OCI-M2 (cell line): ENCODE results near the gene FNDC3A.
"Not testable (repeated sequence)": the region's sequence is repeated elsewhere in the genome, so short reads cannot be mapped to it uniquely, and the experiment has no call there.

ENCODE experiments used
- DNase-seq: peaks from one replicate; lab custom pipeline; 2025; ENCODE audit not compliant: unreplicated experiment; lab: John Stamatoyannopoulos, UW

The FNDC3A gene

DNA sequence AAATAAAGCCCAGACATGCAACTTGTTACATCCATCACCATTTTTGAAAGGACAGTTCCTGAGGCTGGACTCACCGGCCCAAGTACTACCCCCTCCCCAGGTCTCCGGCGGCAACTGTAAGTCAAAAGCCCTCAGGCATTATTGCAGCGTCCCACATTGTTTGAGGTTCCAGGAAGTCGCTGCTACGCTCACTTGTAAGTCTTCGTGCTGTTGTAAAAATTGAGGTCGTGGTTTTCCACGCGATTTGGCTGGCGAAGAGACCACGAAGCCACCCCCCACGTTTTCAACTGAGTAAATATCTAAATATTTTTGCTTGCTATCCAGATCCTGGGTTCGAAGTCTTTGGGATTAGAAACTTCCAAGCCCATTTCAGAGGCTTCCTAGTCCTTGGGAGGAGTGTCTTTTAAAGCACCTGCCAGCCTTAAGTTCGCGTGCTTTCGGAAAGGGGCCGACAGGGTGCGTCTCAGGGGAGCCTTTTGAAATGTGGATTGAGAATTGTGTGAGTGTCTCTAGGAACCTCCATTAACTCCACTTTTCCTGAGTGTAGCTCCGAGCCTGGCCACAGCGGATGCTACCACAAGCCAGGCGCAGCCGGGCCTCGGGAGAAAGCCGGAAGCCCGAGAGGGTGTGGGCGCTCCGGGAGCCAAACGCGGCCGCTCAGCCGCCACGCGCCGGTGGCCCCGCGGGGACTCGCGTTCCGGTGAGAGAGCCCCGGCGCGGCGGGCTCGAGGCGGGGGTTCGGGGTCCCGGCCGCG is 434 bp upstream of the FNDC3A start:
- no peak for DNase-seq

- no peak for DNase-seq
Observed at GRCh38 chr13:48976576-48977285, 1.0 kb downstream of the FNDC3A start.

DNA sequence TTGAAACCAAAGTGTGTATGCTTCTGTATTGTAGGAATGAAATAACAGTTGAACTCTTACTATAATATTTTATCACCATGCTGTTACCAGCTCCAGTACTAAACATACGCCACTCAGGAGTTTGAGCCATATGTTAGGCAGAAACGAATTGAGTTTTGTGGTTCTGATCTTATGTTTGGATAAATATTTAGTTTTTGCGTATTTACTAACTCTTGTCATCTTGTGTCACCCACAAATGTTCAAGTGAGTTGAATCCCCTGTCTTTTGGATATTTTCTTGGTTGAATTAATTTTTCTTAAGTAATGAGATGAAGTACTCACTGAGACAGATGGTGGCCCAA is 1.5 kb downstream of the FNDC3A start:
- no peak for DNase-seq

- DNase-seq, result no peak
Observed at GRCh38 chr13:48977973-48978372, 2.3 kb downstream of the FNDC3A start.

DNA sequence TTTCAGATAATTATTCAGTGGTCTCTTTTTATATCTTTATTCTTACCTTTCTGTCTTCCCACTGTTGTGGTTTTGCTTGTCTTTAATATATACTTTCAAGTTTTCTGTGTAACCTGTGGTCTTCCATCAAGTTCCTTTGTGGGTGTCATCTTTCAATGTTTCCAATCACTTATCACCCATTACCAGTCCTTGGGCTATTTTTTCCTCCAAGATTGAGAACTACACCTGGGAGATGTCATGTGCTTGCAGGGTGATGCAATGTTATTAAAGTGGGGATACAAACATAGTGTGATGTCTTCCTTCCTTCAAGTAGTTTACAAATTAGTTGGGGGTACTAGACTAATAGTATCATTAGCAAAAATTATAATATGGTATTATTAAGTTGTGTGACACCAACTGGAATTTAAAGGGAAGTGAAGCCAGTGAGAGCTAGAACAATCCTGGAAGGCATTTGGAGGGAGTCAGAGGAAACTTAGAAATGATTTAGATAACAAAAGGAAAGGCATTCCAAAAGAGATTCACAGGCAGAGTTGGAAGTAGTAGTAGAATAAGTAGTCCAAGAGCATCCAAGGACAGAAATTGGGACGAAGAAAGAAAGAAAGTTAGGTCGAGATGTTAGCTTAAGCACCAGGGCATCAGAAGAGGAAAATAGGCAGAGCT is 3.4 kb downstream of the FNDC3A start:
- no peak for DNase-seq

- no peak for DNase-seq
Observed at GRCh38 chr13:48979892-48980291, 4.2 kb downstream of the FNDC3A start.

- no peak for DNase-seq
Observed at GRCh38 chr13:48983331-48983730, 7.6 kb downstream of the FNDC3A start.

DNA sequence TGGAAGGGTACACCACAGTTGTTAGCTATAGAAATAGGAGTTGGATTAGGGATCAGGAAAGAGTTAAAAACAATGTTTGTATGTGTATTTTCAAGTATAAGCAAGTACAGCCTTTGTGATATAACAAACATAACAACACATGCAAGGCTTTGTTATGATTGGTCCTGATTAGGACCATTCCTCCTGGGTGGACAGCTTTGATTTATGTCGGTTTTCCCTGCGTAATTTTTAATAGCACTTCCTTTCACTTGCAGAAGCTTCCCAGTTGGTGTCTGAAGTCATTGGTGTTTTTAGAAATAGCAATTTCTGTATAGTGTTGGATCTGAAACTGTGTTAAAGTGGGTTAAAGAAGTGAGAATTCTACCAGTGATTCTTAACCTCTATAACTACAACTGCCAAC is 10.0 kb downstream of the FNDC3A start:
- DNase-seq, result no peak

DNA sequence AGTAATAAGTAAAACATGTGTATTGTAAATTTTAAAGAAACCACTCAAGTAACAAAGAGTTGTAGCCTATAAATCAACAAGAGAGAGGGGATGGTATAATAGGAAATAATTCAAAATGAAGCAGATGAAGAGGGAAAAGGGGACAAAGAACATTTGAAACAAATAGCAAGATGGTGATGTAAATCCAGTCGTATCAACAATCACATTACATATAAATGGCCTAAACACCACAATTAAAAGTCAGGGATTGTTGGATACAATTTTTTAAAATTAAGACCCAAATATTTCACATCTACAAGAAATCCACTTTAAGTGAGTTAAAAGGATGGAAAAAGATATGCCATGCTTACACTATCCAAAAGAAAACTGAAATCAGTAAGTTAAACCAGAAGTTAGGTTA is 15.2 kb downstream of the FNDC3A start:
- no peak for DNase-seq

GRCh38 chr13:48993150-48993549 is 17.4 kb downstream of the FNDC3A start:
- DNase-seq, result no peak

DNA sequence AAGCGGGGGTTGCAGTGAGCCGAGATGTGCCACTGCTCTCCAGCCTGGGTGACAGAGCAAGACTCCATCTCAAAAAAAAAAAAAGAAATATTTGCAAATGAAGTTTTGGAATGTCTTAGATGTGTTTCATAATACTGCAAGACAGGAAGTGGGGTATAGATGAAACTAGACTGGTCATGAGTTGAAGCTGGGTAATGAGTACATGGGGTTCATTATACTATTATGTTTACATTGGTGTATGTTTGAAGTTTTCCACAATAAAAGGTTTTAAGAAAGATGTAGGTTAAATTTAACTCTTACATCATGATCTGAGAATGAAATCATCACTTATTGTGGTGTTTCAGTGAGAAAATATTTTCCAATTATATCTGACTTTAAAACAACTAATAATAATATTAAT is 19.0 kb downstream of the FNDC3A start:
- DNase-seq, result no peak

DNA sequence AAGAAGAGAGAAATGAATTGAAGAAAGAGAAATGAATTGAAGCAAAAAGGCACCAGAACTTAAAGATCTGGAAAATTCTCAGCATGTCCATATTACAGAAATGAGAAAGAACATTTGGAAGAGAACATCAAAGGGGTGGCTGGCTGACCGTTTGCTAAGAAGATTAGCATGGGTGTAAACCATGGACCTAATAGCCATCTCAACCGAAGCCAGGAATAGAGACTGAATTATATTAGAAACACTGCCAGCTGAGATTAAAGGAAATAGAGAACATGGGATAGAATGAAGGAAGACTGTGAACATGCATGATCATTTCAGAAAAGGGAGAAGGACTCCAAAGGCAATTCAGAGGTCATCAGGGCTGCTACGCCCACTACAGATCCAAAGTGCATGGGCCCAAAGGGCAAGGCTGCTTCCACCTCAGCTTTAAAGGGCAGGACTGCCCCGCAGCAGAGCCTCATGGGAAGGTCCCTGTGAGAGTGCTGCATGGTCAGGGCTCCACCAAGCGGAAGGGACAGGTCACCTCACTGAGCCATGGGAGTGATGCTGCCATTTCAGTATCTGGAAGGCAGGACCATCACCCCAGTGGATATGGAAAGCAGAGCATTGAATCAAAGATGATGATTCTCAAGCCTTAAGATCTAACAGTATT is 23.1 kb downstream of the FNDC3A start:
- no peak for DNase-seq

DNA sequence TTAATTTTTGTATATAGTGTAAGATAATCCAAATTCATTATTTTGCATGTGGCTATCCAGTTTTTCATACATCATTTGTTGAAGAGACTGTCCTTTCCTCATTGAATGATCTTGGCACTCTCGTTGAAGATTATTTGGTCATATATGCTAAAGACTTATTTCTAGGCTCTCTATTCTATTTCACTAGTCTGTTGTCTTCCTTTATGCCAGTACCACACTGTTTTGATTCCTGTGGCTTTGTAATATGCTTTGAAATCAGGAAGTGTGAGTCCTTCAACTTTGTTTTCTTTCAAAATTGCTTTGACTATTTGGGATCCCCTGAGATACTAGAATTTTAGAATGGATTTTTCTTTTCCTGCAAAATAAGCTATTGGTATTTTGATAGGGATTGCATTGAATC is 24.5 kb downstream of the FNDC3A start:
- DNase-seq, result no peak

- not testable (repeated sequence) for DNase-seq
Observed at GRCh38 chr13:49018986-49019635, 43.4 kb downstream of the FNDC3A start.

DNA sequence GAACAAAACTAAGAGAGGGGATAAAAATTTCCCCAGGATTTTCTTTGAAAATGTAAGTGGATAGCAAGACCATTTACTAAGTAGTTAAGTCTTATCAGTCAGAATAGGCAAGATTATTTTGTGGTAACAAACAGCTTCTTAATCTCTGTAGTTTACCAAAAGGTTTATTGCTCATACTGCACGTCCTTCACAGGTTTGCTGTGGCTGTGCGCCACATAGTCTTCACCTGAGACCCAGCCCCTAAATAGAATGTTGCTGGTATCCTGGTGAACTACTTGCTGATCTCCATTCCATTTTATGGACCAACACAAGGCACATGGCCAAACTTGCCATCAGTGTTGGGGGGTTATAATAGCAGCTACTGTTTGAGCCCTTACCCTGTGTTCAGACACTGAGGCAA is 44.6 kb downstream of the FNDC3A start:
- DNase-seq, result no peak

DNA sequence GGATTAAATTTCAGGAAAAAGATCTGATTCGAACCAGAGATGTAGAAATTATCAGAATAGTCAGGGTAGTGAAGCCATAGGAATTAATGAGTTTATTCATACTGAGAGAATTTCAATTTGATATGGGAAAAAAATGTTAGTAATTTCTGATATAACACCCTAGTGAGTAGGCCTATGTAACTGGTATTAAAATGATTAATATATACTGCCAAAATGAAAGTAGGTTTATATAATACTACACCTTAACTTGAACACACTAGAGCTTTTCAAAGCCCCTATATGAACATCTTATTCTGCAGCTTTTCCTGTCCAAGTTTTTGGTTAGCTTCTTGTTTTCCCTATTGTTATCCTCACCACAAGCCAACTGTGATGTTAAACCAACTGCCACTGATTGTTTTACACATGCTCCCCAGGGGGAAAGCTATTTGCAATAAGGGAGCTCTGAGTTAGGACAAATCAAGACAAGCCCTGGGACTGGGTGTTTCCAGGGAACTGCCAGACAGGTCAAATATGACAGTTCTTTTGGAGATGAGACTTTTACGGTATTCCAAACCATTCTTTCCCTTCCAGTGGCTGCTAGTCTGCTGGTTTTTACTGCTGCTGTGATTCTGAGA is 45.3 kb downstream of the FNDC3A start:
- no peak for DNase-seq

DNA sequence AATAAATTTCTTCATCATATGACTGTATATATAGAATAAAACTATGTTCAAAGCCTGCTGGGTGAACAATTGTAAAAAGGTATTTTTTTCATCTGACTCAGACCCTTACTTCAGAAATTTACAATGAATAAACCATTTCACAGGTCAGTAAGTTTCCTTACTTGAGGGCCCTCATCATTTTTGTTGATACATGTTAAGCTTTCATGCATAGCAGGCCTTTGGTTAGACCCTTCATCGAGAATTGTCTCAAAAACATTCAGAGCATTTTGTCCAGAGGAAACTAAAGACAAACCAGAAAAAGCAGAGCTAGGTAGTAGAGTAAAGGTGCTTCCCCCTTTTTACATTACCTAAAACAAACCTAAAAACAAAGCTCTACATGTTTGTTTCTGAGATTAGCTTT is 46.2 kb downstream of the FNDC3A start:
- no peak for DNase-seq

GRCh38 chr13:49022472-49023144 is 46.9 kb downstream of the FNDC3A start:
- no peak for DNase-seq

GRCh38 chr13:49023431-49023830 is 47.7 kb downstream of the FNDC3A start:
- no peak for DNase-seq

GRCh38 chr13:49026851-49027250 is 51.1 kb downstream of the FNDC3A start:
- DNase-seq, result no peak
